HG03066 (cell line): ENCODE results near the gene IL32.

Experiments used
- ATAC-seq: cut with Tn5 transposase; IDR thresholded peaks from one replicate; pipeline ENCODE4 v1.9.1; 2021; ENCODE audit warnings: low read depth; ENCODE audit not compliant: unreplicated experiment

The IL32 gene

GRCh38 chr16:3027983-3028715, 37.3 kb upstream of the IL32 start:
- no peak for ATAC-seq

DNA sequence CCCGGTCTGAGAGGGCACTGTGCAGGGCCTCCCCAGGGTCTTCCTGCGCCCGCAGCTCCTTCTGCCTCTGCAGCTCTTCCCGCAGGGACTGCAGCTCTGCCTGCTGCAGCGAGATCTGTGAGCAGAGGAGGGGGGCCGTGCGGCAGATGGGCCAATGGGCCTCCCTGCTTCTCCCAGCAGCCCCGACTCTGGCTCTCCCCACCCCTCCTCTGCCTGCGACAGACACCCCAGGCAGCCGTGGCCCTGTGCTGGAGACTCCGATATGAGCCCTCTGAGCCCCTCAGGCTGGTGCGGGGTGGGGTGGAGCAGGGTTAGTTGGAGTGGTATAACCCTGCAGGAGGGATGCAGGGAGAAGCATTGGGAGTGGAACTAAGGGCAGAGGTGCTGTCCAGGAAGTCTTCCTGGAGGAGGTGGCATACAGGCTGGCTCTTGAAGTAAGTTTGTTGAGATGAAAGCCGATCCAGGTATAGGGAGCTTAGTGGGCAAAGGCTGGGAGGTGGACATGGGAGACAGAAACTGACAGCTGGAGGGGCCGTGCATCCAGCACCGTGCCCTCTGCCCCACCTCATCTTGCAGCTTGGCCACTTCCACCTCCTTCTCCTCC, 36.6 kb upstream of the IL32 start:
- no peak for ATAC-seq

GRCh38 chr16:3029491-3030221, 35.8 kb upstream of the IL32 start:
- ATAC-seq, result no peak

GRCh38 chr16:3030222-3031212, 34.9 kb upstream of the IL32 start:
- ATAC-seq, result no peak

- ATAC-seq, result no peak
Observed at GRCh38 chr16:3032624-3033023, 32.8 kb upstream of the IL32 start.

DNA sequence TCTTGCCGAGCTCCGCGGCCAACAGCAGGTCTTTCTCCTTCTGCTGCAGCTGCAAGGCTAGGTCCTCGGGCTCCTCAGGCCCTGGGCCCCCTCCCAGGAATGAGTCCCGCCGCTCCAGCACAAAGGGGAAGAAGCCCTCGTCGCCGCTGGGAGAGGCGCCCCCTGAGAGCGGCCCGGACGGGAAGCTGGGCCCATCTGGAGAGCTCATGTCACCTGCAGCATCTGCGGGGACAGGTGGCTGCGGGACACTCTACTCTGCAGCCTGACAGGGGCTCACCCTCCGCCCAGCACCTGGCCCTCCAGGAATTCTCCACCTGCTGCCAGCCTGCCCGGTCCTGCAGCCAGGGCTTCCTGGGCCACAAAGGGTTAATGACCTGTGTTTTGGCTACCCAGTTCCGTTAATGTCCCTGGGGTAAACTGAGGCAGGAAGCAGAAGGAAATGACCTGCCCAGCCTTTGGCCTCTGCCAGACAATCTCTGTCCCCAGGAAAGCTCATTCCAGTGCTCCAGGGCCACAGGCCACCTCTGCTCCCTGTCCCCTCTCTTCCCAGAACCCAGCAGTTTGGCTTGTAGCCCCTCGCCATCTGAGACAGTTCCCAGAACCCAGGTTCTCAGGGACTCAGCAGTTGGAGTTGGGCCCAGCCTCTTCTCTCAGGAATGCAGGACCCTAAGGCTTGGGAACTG, 30.0 kb upstream of the IL32 start:
- ATAC-seq, result no peak

GRCh38 chr16:3035972-3036725, 29.3 kb upstream of the IL32 start:
- ATAC-seq, result no peak

GRCh38 chr16:3036726-3037315, 28.6 kb upstream of the IL32 start, which contains the start of gene BICDL2:
TSS of gene BICDL2 (minus strand) at chr16:3036944. CDS start at chr16:3035496, 1,448 bp downstream.
- no peak for ATAC-seq

- ATAC-seq, result no peak
Observed at GRCh38 chr16:3038256-3038655, 27.2 kb upstream of the IL32 start.

DNA sequence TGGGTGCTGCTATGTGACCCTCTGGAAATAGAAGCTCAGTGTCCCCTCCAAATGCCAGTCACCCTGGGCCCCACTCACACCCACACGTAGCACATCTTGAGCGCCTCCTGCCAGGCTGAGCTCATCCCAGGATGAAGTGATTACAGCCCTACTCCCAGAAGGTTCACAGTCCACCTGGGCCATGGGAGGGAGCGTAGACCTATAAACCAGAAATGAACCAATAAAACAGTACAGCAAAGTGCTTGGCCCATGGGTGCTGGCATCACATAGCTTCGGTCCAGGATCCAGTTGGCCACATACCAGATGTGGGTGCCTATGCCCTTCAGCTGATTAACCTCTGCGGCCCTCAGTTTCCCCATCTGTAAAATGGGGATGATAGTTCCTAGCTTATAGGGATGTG, 26.5 kb upstream of the IL32 start:
- ATAC-seq, result no peak

DNA sequence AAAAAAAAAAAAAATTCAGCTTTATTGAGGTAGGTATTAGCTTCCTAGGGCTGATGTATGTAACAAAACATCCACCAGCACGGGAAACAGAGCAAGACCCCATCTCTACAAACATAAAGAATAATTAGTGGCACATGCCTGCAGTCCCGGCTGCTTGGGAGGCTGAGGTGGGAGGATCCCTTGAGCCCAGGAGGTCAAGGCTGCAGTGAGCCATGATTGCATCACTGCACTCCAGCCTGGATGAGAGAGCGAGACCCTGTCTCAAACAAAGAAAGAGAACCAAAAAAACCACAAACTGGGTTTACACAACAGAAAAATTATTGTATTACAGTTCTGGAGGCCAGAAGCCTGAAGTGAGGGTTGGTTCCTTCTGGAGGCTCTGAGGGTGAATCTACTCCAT, 23.1 kb upstream of the IL32 start:
- ATAC-seq, result no peak

GRCh38 chr16:3044708-3045107, 20.7 kb upstream of the IL32 start:
- ATAC-seq, result no peak

DNA sequence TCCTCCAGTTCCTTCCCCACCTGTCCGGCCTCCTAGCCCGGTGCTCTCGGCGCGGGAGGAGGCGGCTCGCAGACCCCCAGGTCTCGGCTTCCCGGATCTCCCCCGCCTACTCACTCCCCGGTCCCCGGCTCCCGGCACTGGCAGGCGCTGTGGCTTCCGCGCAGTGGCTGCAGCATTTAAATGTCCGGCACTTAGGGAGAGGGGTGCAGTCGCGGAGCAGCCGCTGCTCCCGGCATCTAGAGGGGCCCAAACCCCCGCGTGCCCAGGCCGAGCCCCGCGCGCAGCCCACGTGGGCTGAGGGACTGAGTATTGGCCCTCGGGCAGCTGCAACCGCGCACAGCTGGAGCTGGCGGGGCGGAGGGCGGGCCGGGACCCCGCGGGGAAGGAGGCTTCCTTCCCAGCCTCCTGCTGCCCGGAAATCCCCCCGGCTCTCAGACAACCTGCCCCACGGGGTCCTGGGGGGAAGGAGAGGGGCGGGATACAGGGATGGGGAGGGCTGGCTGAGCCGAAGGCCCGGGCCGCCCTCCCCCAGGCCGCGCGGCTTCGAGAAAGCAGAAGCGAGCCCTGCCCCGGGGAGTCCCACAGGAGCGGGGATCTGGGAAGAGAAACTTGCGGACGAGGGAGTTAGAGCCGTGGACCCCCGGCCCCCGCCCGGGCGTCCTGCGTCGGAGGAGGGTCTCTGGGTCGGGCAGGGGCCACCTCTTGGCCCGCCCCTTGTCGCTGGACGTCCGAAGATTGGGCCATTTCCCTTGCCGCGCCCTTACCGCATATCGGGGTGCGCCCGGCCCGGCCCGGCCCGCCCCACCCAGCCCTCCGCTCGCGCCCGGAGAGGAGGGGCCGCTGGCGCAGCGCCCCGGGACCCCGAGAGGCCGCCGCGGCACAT, 19.4 kb upstream of the IL32 start, which contains the start of gene MMP25:
Gene MMP25, plus strand, starts transcription at position 804 of the 883 bp plus-strand sequence. CDS start 357 bp downstream, outside the sequence.
- no peak for ATAC-seq

- ATAC-seq, result no peak
Observed at GRCh38 chr16:3046641-3047386, 18.6 kb upstream of the IL32 start.

DNA sequence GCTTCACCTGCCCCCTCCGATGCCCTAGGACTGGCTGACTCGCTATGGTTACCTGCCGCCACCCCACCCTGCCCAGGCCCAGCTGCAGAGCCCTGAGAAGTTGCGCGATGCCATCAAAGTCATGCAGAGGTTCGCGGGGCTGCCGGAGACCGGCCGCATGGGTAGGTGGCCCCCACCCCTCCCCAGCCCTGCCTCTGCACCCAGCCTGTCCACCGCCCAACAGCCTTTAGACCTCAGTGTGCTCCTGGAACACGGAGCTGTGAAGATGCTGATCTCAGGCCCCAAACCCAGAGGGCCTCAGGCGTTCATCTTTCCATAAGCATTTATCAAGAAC, 18.1 kb upstream of the IL32 start:
- no peak for ATAC-seq

DNA sequence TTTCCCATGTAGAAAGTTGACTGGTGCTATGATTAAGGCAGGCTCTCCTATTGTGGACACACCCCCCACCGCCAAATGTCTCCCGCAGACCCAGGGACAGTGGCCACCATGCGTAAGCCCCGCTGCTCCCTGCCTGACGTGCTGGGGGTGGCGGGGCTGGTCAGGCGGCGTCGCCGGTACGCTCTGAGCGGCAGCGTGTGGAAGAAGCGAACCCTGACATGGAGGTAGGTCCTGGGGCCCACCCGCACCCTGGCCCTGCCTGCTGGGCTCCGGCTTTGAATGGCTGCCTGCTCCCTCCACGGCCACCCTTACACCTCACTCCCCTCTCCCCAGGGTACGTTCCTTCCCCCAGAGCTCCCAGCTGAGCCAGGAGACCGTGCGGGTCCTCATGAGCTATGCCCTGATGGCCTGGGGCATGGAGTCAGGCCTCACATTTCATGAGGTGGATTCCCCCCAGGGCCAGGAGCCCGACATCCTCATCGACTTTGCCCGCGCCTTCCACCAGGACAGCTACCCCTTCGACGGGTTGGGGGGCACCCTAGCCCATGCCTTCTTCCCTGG, 15.4 kb upstream of the IL32 start:
- ATAC-seq, result no peak

- no peak for ATAC-seq
Observed at GRCh38 chr16:3050487-3050886, 15.0 kb upstream of the IL32 start.
